Central memory CD8-positive, alpha-beta T cell (primary cell): ENCODE data around the gene HOXD13.

Source experiments
- ATAC-seq: fragments of 150-1000 bp; cut with Tn5 transposase; replicated peaks from 2 replicates; pipeline ENCODE4 v1.10.0; 2022; ENCODE audit warnings: mild to moderate bottlenecking, moderate FRiP score, moderate number of reproducible peaks; ENCODE audit not compliant: poor library complexity, severe bottlenecking; ENCODE audit errors: extremely low read depth
- DNase-seq, 2 donors: peaks; one replicate each; pipeline ENCODE4 v3.0.0; 2021; ENCODE audit warnings: low spot score in 2 of 2
- H3K27ac Mint-ChIP-seq: one replicate; pipeline ENCODE4 v1.8.0; 2022; ENCODE audit warnings: low read depth, mild to moderate bottlenecking, moderate library complexity, mixed read lengths
- H3K27me3 Mint-ChIP-seq: one replicate; pipeline ENCODE4 v1.8.0; 2022; ENCODE audit warnings: mixed read lengths
- H3K36me3 Mint-ChIP-seq: one replicate; pipeline ENCODE4 v1.8.0; 2022; ENCODE audit warnings: mild to moderate bottlenecking, moderate library complexity, mixed read lengths; ENCODE audit not compliant: insufficient read depth
- H3K4me1 Mint-ChIP-seq: one replicate; pipeline ENCODE4 v1.8.0; 2022; ENCODE audit warnings: mixed read lengths
- H3K4me3 Mint-ChIP-seq: one replicate; pipeline ENCODE4 v1.8.0; 2022; ENCODE audit warnings: mild to moderate bottlenecking, moderate library complexity, mixed read lengths
- H3K9me3 Mint-ChIP-seq: one replicate; pipeline ENCODE4 v1.8.0; 2022; ENCODE audit warnings: mixed read lengths

Gene HOXD13

GRCh38 chr2:176142281-176142680 lies 49.8 kb downstream of the HOXD13 start:
- DNase-seq (no peak), ATAC-seq (no peak)
- Mint-ChIP-seq H3K4me3 (no peak overlapping the region), H3K27ac (no peak overlapping the region), H3K27me3 (peaks cover 92% of the 10 kb centered on the region), H3K4me1 (peaks cover 11% of the 10 kb centered on the region), H3K9me3 (no peaks in the 10 kb centered on the region), H3K36me3 (peaks cover 5% of the 10 kb centered on the region)
